ENCODE results near the gene PPARA. TPM values are rescaled to one million over a fixed set of nuclear protein-coding genes. Genes with fewer than 3 reads are reported as not detected.

The PPARA gene
- polyA plus RNA-seq, 1 of the 3 experiments (the other 2 are of a cell fraction): 4.5 TPM

DNA sequence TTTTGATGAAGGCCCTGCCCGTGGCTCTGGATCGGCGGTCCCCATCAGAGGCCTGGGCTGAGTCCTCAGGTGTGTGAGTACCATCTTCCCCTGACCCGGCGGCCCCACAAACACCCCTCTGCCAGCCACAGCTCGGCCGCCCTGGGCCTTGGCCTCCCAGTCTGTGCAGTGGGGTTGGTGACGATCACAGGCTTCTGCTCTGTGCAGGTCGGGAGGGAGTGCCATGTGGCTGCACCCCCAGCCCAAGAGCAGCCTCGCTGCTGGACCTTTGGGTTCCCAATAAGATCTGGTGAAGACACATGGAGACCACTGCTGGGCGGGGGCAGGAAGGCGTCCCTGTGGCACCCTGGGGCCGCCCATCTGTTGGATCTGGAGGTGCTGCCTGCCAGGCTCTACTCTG, 47.1 kb upstream of the PPARA start (continued):
- TF ChIP-seq, protein P1, sequence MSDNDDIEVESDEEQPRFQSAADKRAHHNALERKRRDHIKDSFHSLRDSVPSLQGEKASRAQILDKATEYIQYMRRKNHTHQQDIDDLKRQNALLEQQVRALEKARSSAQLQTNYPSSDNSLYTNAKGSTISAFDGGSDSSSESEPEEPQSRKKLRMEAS (IDR thresholded peaks at IDR 0.05; ENCODE audit: low read depth): no peak
- TF ChIP-seq MXI1 (IDR thresholded peaks at IDR 0.05; ENCODE audit: low read depth, low read length) (no peak), NRF1 (IDR thresholded peaks at IDR 0.05; ENCODE audit: low read depth, low read length) (no peak)

DNA sequence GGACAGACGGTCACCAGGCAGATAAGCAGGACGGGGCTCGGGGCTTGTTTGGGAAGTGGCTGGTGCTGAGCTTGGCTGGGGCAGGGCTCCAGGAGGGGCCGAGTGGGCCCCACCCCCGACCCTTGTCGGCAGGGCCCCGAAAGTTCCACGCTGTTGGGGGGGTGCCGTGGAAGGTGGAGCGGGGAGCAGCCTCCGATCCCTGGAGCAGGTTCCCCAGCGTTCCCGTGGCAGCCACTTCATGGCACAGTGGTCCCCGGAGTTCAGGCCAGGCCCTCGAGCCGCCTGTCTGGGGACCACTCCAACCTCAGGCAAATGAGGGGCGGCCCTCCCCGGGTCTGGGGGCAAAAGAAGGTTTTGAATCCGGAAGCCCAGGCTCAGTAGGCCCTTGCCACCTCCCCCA, 46.7 kb upstream of the PPARA start:
- CTCF ChIA-PET: no interaction called here
- H3K36me3 ChIP-seq (replicated peaks in 1 of 2; ENCODE audit: control insufficient read depth in 1 of 2, insufficient read depth in 2 of 2, low read length in 1 of 2): peaks cover 78 to 92% of the 10 kb centered on the region in 2 experiments
- peaks cover 93% of the 10 kb centered on the region for H3F3A ChIP-seq (replicated peaks; ENCODE audit: insufficient read depth)
- peaks cover 100% of the 10 kb centered on the region for H4K20me1 ChIP-seq (ENCODE audit: insufficient read depth)
- no peaks in the 10 kb centered on the region for H3K9me2 ChIP-seq
- no peak for DNase-seq
- H3K9ac ChIP-seq: no peak overlapping the region
- WGBS (ENCODE audit: low lambda C conversion rate): 71% methylated on average over 7 of the region's 19 CpGs
- peaks cover 100% of the 10 kb centered on the region for H3K79me2 ChIP-seq (ENCODE audit: insufficient read depth)
- peaks cover 25 to 93% of the 10 kb centered on the region in 2 experiments for H3K4me1 ChIP-seq (ENCODE audit: control insufficient read depth in 1 of 2, insufficient read depth in 2 of 2, low read depth in 1 of 2, low read length in 1 of 2)
- no peak for TF ChIP-seq GATA2 (CRISPR knock-in tag; IDR thresholded peaks at IDR 0.05)
- TF ChIP-seq, protein P2, sequence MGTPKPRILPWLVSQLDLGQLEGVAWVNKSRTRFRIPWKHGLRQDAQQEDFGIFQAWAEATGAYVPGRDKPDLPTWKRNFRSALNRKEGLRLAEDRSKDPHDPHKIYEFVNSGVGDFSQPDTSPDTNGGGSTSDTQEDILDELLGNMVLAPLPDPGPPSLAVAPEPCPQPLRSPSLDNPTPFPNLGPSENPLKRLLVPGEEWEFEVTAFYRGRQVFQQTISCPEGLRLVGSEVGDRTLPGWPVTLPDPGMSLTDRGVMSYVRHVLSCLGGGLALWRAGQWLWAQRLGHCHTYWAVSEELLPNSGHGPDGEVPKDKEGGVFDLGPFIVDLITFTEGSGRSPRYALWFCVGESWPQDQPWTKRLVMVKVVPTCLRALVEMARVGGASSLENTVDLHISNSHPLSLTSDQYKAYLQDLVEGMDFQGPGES (IDR thresholded peaks at IDR 0.05; ENCODE audit: low read depth, low read length): no peak
- TF ChIP-seq YY1 (IDR thresholded peaks at IDR 0.05; ENCODE audit: low read depth): no peak
- TF ChIP-seq FOXM1 (IDR thresholded peaks at IDR 0.05; ENCODE audit: low read depth): no peak
- TF ChIP-seq, protein P3, sequence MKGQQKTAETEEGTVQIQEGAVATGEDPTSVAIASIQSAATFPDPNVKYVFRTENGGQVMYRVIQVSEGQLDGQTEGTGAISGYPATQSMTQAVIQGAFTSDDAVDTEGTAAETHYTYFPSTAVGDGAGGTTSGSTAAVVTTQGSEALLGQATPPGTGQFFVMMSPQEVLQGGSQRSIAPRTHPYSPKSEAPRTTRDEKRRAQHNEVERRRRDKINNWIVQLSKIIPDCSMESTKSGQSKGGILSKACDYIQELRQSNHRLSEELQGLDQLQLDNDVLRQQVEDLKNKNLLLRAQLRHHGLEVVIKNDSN (IDR thresholded peaks at IDR 0.05; ENCODE audit: borderline replicate concordance, low read depth): no peak
- no peak for TF ChIP-seq RXRA (IDR thresholded peaks at IDR 0.05; ENCODE audit: borderline replicate concordance, low read depth)
- TF ChIP-seq GABPA (IDR thresholded peaks at IDR 0.05; ENCODE audit: low read depth): no peak
- no peak for TF ChIP-seq ELF1 (IDR thresholded peaks at IDR 0.05)
- TF ChIP-seq FOSL2 (IDR thresholded peaks at IDR 0.05; ENCODE audit: borderline replicate concordance, low read depth): no peak
- TF ChIP-seq POLR2AphosphoS5 (IDR thresholded peaks at IDR 0.05; ENCODE audit: low read depth, low read length): no peak; the same call in 1 of the 2 replicates
- no peak for TF ChIP-seq TCF12 (IDR thresholded peaks at IDR 0.05)
- TF ChIP-seq, protein P1 (IDR thresholded peaks at IDR 0.05; ENCODE audit: low read depth): no peak
- TF ChIP-seq TEAD4 (IDR thresholded peaks at IDR 0.05; ENCODE audit: borderline replicate concordance, insufficient read depth): no peak
- TF ChIP-seq CHD2 (IDR thresholded peaks at IDR 0.05; ENCODE audit: low read length, partially characterized antibody): no peak
- TF ChIP-seq, protein P4, sequence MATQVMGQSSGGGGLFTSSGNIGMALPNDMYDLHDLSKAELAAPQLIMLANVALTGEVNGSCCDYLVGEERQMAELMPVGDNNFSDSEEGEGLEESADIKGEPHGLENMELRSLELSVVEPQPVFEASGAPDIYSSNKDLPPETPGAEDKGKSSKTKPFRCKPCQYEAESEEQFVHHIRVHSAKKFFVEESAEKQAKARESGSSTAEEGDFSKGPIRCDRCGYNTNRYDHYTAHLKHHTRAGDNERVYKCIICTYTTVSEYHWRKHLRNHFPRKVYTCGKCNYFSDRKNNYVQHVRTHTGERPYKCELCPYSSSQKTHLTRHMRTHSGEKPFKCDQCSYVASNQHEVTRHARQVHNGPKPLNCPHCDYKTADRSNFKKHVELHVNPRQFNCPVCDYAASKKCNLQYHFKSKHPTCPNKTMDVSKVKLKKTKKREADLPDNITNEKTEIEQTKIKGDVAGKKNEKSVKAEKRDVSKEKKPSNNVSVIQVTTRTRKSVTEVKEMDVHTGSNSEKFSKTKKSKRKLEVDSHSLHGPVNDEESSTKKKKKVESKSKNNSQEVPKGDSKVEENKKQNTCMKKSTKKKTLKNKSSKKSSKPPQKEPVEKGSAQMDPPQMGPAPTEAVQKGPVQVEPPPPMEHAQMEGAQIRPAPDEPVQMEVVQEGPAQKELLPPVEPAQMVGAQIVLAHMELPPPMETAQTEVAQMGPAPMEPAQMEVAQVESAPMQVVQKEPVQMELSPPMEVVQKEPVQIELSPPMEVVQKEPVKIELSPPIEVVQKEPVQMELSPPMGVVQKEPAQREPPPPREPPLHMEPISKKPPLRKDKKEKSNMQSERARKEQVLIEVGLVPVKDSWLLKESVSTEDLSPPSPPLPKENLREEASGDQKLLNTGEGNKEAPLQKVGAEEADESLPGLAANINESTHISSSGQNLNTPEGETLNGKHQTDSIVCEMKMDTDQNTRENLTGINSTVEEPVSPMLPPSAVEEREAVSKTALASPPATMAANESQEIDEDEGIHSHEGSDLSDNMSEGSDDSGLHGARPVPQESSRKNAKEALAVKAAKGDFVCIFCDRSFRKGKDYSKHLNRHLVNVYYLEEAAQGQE (IDR thresholded peaks at IDR 0.05; ENCODE audit: low read depth, low read length): no peak
- TF ChIP-seq, protein P5, sequence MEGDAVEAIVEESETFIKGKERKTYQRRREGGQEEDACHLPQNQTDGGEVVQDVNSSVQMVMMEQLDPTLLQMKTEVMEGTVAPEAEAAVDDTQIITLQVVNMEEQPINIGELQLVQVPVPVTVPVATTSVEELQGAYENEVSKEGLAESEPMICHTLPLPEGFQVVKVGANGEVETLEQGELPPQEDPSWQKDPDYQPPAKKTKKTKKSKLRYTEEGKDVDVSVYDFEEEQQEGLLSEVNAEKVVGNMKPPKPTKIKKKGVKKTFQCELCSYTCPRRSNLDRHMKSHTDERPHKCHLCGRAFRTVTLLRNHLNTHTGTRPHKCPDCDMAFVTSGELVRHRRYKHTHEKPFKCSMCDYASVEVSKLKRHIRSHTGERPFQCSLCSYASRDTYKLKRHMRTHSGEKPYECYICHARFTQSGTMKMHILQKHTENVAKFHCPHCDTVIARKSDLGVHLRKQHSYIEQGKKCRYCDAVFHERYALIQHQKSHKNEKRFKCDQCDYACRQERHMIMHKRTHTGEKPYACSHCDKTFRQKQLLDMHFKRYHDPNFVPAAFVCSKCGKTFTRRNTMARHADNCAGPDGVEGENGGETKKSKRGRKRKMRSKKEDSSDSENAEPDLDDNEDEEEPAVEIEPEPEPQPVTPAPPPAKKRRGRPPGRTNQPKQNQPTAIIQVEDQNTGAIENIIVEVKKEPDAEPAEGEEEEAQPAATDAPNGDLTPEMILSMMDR (IDR thresholded peaks at IDR 0.05): no peak
- TF ChIP-seq, protein P6, sequence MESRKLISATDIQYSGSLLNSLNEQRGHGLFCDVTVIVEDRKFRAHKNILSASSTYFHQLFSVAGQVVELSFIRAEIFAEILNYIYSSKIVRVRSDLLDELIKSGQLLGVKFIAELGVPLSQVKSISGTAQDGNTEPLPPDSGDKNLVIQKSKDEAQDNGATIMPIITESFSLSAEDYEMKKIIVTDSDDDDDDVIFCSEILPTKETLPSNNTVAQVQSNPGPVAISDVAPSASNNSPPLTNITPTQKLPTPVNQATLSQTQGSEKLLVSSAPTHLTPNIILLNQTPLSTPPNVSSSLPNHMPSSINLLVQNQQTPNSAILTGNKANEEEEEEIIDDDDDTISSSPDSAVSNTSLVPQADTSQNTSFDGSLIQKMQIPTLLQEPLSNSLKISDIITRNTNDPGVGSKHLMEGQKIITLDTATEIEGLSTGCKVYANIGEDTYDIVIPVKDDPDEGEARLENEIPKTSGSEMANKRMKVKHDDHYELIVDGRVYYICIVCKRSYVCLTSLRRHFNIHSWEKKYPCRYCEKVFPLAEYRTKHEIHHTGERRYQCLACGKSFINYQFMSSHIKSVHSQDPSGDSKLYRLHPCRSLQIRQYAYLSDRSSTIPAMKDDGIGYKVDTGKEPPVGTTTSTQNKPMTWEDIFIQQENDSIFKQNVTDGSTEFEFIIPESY (IDR thresholded peaks at IDR 0.05; ENCODE audit: borderline replicate concordance, low read depth): no peak
- no peak for TF ChIP-seq MEF2A (IDR thresholded peaks at IDR 0.05; ENCODE audit: borderline replicate concordance, low read depth)
- TF ChIP-seq TAF1 (IDR thresholded peaks at IDR 0.05; ENCODE audit: borderline replicate concordance, low read depth, low read length): no peak
- H3K27ac ChIP-seq (ENCODE audit: low read depth in 2 of 2, low read length in 1 of 2): peak overlapping the region; percentile 60 to 98
- no peaks in the 10 kb centered on the region for H3K9me3 ChIP-seq
- H3K27me3 ChIP-seq (ENCODE audit: insufficient read depth): no peaks in the 10 kb centered on the region
- H3K4me2 ChIP-seq: peak overlapping the region; percentile 11; the same call in 1 of the 2 replicates
- H2AFZ ChIP-seq (ENCODE audit: low read depth): no peak overlapping the region
- POLR2A ChIA-PET: no interaction called here
- no peak overlapping the region for H3K4me3 ChIP-seq (ENCODE audit: low read depth in 2 of 2, low read length in 1 of 2)
